ENCODE data around the gene NT5M. TPM values are rescaled to one million over a fixed set of nuclear protein-coding genes. Genes with fewer than 3 reads are reported as not detected.

The NT5M gene
- total and polyA plus RNA-seq, 9 of the 15 experiments (the other 6 are each of a cell fraction or from before 2014, with no cell fraction given): 0.24 to 10.1 (median 3.4) TPM

DNA sequence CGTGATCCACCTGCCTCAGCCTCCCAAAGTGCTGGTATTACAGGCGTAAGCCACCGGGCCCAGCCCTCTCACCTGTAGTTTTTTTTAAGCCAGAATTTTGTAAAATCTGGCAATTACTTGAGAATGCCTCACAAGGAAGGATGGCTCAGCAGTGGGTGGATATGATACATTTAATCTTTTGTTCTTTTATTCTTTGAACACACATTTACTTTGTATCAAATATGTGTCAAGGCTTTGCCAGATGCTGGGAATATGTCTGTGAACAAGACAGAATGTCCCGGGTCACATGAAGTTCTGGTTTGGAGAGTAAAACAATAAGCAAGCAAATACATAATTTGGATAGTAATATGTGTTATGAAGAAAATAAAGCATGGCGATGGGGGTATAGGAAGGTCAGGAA lies 17.2 kb upstream of the NT5M start:
- ChIA-PET POLR2A (no interaction called here), CTCF (ENCODE audit: low intra/inter-chr PET ratio) (no interaction called here)
- Histone ChIP-seq H3K9me3 (replicated peaks; ENCODE audit: control insufficient read depth, insufficient read depth, low read depth, low read length) (no peaks in the 10 kb centered on the region), H3K79me2 (ENCODE audit: control insufficient read depth, insufficient read depth, low read length) (peaks cover 5% of the 10 kb centered on the region; the same call in 1 of the 3 replicates), H3K9me1 (ENCODE audit: control insufficient read depth, insufficient read depth, low read length) (no peaks in the 10 kb centered on the region), H3K27ac (ENCODE audit: extremely low read depth, low read depth, low read length) (no peak overlapping the region), H3K4me2 (ENCODE audit: insufficient read depth, low read length) (no peak overlapping the region), H3K4me3 (no peak overlapping the region), H3K9ac (ENCODE audit: insufficient read depth in 1 of 2, low read depth in 2 of 2, low read length in 2 of 2) (no peak overlapping the region), H2AFZ (ENCODE audit: low read depth, low read length) (no peak overlapping the region), H3K4me1 (replicated peaks in 1 of 2; ENCODE audit: control insufficient read depth in 2 of 2, insufficient read depth in 2 of 2, low read length in 2 of 2) (peaks cover 6 to 12% of the 10 kb centered on the region in 2 experiments; a peak in 4 of 5 replicates), H3K36me3 (ENCODE audit: control insufficient read depth, insufficient read depth, low read length) (no peaks in the 10 kb centered on the region), H4K20me1 (replicated peaks; ENCODE audit: control insufficient read depth, insufficient read depth, low read length) (no peaks in the 10 kb centered on the region), H3K27me3 (ENCODE audit: control insufficient read depth in 2 of 2, insufficient read depth in 2 of 2, low read length in 2 of 2) (no peaks in the 10 kb centered on the region)
- in situ Hi-C loops (cut with MboI) (no loop called here), intact Hi-C loops (cut with micrococcal nuclease) (no loop called here)
- no peak for FAIRE-seq
- BruUV-seq (replicated peaks): no TSS peak
- WGBS (ENCODE audit: insufficient coverage, low coverage, missing lambda C conversion rate): 76% methylated on average over 4 of the region's 5 CpGs
- no peak for ATAC-seq
- TF ChIP-seq ZNF143 (CRISPR knock-in tag; IDR thresholded peaks at IDR 0.05) (no peak), BCL6 (CRISPR knock-in tag; IDR thresholded peaks at IDR 0.05) (no peak), MTA2 (IDR thresholded peaks at IDR 0.05; ENCODE audit: low read depth) (no peak), RBBP5 (IDR thresholded peaks at IDR 0.05; ENCODE audit: borderline replicate concordance, insufficient read depth, low read length, poor library complexity, severe bottlenecking) (no peak), PRPF4 (IDR thresholded peaks at IDR 0.05; ENCODE audit: insufficient read depth, low read depth, low read length, poor library complexity, severe bottlenecking) (no peak), HDGF (IDR thresholded peaks at IDR 0.05) (no peak), SMARCB1 (IDR thresholded peaks at IDR 0.05; ENCODE audit: insufficient read length, low read depth) (no peak), SMAD1 (IDR thresholded peaks at IDR 0.05; ENCODE audit: low read depth, low read length, partially characterized antibody) (no peak), NFE2 (IDR thresholded peaks at IDR 0.05; ENCODE audit: low read depth) (no peak)
- TF ChIP-seq, protein P1, sequence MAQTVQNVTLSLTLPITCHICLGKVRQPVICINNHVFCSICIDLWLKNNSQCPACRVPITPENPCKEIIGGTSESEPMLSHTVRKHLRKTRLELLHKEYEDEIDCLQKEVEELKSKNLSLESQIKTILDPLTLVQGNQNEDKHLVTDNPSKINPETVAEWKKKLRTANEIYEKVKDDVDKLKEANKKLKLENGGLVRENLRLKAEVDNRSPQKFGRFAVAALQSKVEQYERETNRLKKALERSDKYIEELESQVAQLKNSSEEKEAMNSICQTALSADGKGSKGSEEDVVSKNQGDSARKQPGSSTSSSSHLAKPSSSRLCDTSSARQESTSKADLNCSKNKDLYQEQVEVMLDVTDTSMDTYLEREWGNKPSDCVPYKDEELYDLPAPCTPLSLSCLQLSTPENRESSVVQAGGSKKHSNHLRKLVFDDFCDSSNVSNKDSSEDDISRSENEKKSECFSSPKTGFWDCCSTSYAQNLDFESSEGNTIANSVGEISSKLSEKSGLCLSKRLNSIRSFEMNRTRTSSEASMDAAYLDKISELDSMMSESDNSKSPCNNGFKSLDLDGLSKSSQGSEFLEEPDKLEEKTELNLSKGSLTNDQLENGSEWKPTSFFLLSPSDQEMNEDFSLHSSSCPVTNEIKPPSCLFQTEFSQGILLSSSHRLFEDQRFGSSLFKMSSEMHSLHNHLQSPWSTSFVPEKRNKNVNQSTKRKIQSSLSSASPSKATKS (CRISPR knock-in tag; IDR thresholded peaks at IDR 0.05): no peak
- TF ChIP-seq, protein P2, sequence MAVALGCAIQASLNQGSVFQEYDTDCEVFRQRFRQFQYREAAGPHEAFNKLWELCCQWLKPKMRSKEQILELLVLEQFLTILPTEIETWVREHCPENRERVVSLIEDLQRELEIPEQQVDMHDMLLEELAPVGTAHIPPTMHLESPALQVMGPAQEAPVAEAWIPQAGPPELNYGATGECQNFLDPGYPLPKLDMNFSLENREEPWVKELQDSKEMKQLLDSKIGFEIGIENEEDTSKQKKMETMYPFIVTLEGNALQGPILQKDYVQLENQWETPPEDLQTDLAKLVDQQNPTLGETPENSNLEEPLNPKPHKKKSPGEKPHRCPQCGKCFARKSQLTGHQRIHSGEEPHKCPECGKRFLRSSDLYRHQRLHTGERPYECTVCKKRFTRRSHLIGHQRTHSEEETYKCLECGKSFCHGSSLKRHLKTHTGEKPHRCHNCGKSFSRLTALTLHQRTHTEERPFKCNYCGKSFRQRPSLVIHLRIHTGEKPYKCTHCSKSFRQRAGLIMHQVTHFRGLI (CRISPR knock-in tag; IDR thresholded peaks at IDR 0.05): no peak
- TF ChIP-seq, protein P3, sequence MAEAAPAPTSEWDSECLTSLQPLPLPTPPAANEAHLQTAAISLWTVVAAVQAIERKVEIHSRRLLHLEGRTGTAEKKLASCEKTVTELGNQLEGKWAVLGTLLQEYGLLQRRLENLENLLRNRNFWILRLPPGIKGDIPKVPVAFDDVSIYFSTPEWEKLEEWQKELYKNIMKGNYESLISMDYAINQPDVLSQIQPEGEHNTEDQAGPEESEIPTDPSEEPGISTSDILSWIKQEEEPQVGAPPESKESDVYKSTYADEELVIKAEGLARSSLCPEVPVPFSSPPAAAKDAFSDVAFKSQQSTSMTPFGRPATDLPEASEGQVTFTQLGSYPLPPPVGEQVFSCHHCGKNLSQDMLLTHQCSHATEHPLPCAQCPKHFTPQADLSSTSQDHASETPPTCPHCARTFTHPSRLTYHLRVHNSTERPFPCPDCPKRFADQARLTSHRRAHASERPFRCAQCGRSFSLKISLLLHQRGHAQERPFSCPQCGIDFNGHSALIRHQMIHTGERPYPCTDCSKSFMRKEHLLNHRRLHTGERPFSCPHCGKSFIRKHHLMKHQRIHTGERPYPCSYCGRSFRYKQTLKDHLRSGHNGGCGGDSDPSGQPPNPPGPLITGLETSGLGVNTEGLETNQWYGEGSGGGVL (CRISPR knock-in tag; IDR thresholded peaks at IDR 0.05): no peak
- no peak for DNase-seq (ENCODE audit: extremely low read depth in 1 of 4, low spot score in 3 of 4)

All from K562 (cell line).